Activated T-helper 2 cell treated with anti-CD3 and anti-CD28 coated beads, Interferon-gamma antibody, Interleukin-2, Interleukin-4, amounts not matched to agents 10 μg/mL and 5 μg/mL and 100 μg/mL, durations not matched to agents 14 hours and 24 hours and 36 hours (primary cell): ENCODE data around the gene TSTD2. TPM values are rescaled to one million over a fixed set of nuclear protein-coding genes. Genes with fewer than 3 reads are reported as not detected.
"Not testable (repeated sequence)": the region's sequence is repeated elsewhere in the genome, so short reads cannot be mapped to it uniquely, and the experiment has no call there.

Experiments used
- DNase-seq: peaks from one replicate; pipeline ENCODE4 v3.0.0; 2021; ENCODE audit warnings: low spot score
- H3K27ac Mint-ChIP-seq: one replicate; pipeline ENCODE4 v1.8.0; 2021; ENCODE audit warnings: mixed read lengths
- H3K27me3 Mint-ChIP-seq: one replicate; pipeline ENCODE4 v1.8.0; 2021; ENCODE audit warnings: low read depth, mixed read lengths
- H3K36me3 Mint-ChIP-seq: one replicate; pipeline ENCODE4 v1.8.0; 2021; ENCODE audit warnings: low read depth, mixed read lengths
- H3K4me1 Mint-ChIP-seq: one replicate; pipeline ENCODE4 v1.8.0; 2021; ENCODE audit warnings: low read depth, mixed read lengths
- H3K4me3 Mint-ChIP-seq: one replicate; pipeline ENCODE4 v1.8.0; 2021; ENCODE audit warnings: low read depth, mild to moderate bottlenecking, moderate library complexity, mixed read lengths
- H3K9me3 Mint-ChIP-seq: one replicate; pipeline ENCODE4 v1.8.0; 2021; ENCODE audit warnings: mixed read lengths
- intact Hi-C: fragments of 100-400 bp; cut with micrococcal nuclease; formaldehyde crosslinking; loops from one replicate; pipeline ENCODE4 v1.15.1; 2023
- total RNA-seq: library from RNA; stranded (reverse); gene quantifications from 2 replicates; pipeline ENCODE4 v1.2.3, GENCODE V29; 2022

TSTD2 gene
- total RNA-seq, 1 donor from 2014 or later = 19.4 TPM

GRCh38 chr9:97574921-97575672 lies 58.1 kb downstream of the TSTD2 start:
- Mint-ChIP-seq H3K4me3 (peak overlapping the region; percentile 78), H3K27ac (peak overlapping the region; percentile 21)
- intact Hi-C loops, H3K27me3 Mint-ChIP-seq, H3K36me3 Mint-ChIP-seq, H3K9me3 Mint-ChIP-seq, H3K4me1 Mint-ChIP-seq: not testable (repeated sequence)
- peak; percentile 20 for DNase-seq

GRCh38 chr9:97574101-97574571 lies 59.0 kb downstream of the TSTD2 start:
- H3K36me3 Mint-ChIP-seq, H3K9me3 Mint-ChIP-seq, DNase-seq, H3K27ac Mint-ChIP-seq, H3K27me3 Mint-ChIP-seq, H3K4me3 Mint-ChIP-seq, intact Hi-C loops, H3K4me1 Mint-ChIP-seq: not testable (repeated sequence)

GRCh38 chr9:97573482-97574073 lies 59.6 kb downstream of the TSTD2 start:
- Mint-ChIP-seq H3K27ac (no peak overlapping the region), H3K36me3 (no peaks in the 10 kb centered on the region), H3K4me3 (no peak overlapping the region), H3K9me3 (no peaks in the 10 kb centered on the region), H3K4me1 (peaks cover 4% of the 10 kb centered on the region), H3K27me3 (no peaks in the 10 kb centered on the region)
- no peak for DNase-seq
- intact Hi-C loops = no loop called here

- intact Hi-C loops = no loop called here
- H3K27me3 Mint-ChIP-seq = no peaks in the 10 kb centered on the region
- H3K36me3 Mint-ChIP-seq = no peaks in the 10 kb centered on the region
- H3K27ac Mint-ChIP-seq = no peak overlapping the region
- peaks cover 4% of the 10 kb centered on the region for H3K4me1 Mint-ChIP-seq
- DNase-seq = no peak
- H3K9me3 Mint-ChIP-seq = no peaks in the 10 kb centered on the region
- no peak overlapping the region for H3K4me3 Mint-ChIP-seq
Observed at GRCh38 chr9:97572892-97573365, 60.2 kb downstream of the TSTD2 start.

- H3K27me3 Mint-ChIP-seq = no peaks in the 10 kb centered on the region
- intact Hi-C loops = no loop called here
- no peaks in the 10 kb centered on the region for H3K9me3 Mint-ChIP-seq
- no peak overlapping the region for H3K4me3 Mint-ChIP-seq
- no peak for DNase-seq
- peaks cover 4% of the 10 kb centered on the region for H3K4me1 Mint-ChIP-seq
- no peak overlapping the region for H3K27ac Mint-ChIP-seq
- no peaks in the 10 kb centered on the region for H3K36me3 Mint-ChIP-seq
Observed at GRCh38 chr9:97572196-97572891, 60.8 kb downstream of the TSTD2 start.

GRCh38 chr9:97571664-97572063 lies 61.5 kb downstream of the TSTD2 start:
- peaks cover 4% of the 10 kb centered on the region for H3K4me1 Mint-ChIP-seq
- DNase-seq = no peak
- H3K36me3 Mint-ChIP-seq = no peaks in the 10 kb centered on the region
- H3K27me3 Mint-ChIP-seq = no peaks in the 10 kb centered on the region
- intact Hi-C loops = no loop called here
- no peak overlapping the region for H3K27ac Mint-ChIP-seq
- no peaks in the 10 kb centered on the region for H3K9me3 Mint-ChIP-seq
- no peak overlapping the region for H3K4me3 Mint-ChIP-seq

- no peaks in the 10 kb centered on the region for H3K9me3 Mint-ChIP-seq
- no peaks in the 10 kb centered on the region for H3K36me3 Mint-ChIP-seq
- intact Hi-C loops = no loop called here
Observed at GRCh38 chr9:97570899-97571298, 62.3 kb downstream of the TSTD2 start.

GRCh38 chr9:97568461-97569275 lies 64.5 kb downstream of the TSTD2 start:
- Mint-ChIP-seq H3K27me3 (no peaks in the 10 kb centered on the region), H3K9me3 (no peaks in the 10 kb centered on the region), H3K27ac (no peak overlapping the region), H3K36me3 (no peaks in the 10 kb centered on the region), H3K4me1 (no peaks in the 10 kb centered on the region), H3K4me3 (no peak overlapping the region)
- intact Hi-C loops = no loop called here
- DNase-seq = no peak

More at GRCh38 chr9:97570899-97571298, 62.3 kb downstream of the TSTD2 start:
- Mint-ChIP-seq H3K27me3 (no peaks in the 10 kb centered on the region), H3K4me1 (peaks cover 4% of the 10 kb centered on the region), H3K27ac (no peak overlapping the region), H3K4me3 (no peak overlapping the region)
- DNase-seq = no peak

- Mint-ChIP-seq H3K4me3 (no peak overlapping the region), H3K36me3 (no peaks in the 10 kb centered on the region), H3K27me3 (no peaks in the 10 kb centered on the region), H3K4me1 (no peaks in the 10 kb centered on the region), H3K27ac (no peak overlapping the region), H3K9me3 (no peaks in the 10 kb centered on the region)
- intact Hi-C loops = no loop called here
- no peak for DNase-seq
Observed at GRCh38 chr9:97567894-97568202, 65.3 kb downstream of the TSTD2 start.

GRCh38 chr9:97567182-97567893 lies 65.8 kb downstream of the TSTD2 start:
- H3K4me1 Mint-ChIP-seq = no peaks in the 10 kb centered on the region

GRCh38 chr9:97565262-97565661 lies 67.9 kb downstream of the TSTD2 start:
- intact Hi-C loops = no loop called here
- H3K4me3 Mint-ChIP-seq = no peak overlapping the region
- H3K36me3 Mint-ChIP-seq = no peaks in the 10 kb centered on the region
- no peak overlapping the region for H3K27ac Mint-ChIP-seq
- H3K9me3 Mint-ChIP-seq = no peaks in the 10 kb centered on the region
- H3K27me3 Mint-ChIP-seq = peaks cover 9% of the 10 kb centered on the region
- no peaks in the 10 kb centered on the region for H3K4me1 Mint-ChIP-seq
- DNase-seq = no peak

More at GRCh38 chr9:97567182-97567893, 65.8 kb downstream of the TSTD2 start:
- Mint-ChIP-seq H3K27ac (no peak overlapping the region), H3K36me3 (no peaks in the 10 kb centered on the region), H3K27me3 (peaks cover under 1% of the 10 kb centered on the region), H3K4me3 (no peak overlapping the region), H3K9me3 (no peaks in the 10 kb centered on the region)
- no peak for DNase-seq
- intact Hi-C loops = no loop called here
